ENCODE measurements around the gene KIF16B. TPM values are rescaled to one million over a fixed set of nuclear protein-coding genes. Genes with fewer than 3 reads are reported as not detected.

KIF16B gene
- total and polyA plus RNA-seq, 2 of the 8 experiments (the other 6 are each of a cell fraction or from before 2014, with no cell fraction given) = 3.0 to 9.2 TPM

DNA sequence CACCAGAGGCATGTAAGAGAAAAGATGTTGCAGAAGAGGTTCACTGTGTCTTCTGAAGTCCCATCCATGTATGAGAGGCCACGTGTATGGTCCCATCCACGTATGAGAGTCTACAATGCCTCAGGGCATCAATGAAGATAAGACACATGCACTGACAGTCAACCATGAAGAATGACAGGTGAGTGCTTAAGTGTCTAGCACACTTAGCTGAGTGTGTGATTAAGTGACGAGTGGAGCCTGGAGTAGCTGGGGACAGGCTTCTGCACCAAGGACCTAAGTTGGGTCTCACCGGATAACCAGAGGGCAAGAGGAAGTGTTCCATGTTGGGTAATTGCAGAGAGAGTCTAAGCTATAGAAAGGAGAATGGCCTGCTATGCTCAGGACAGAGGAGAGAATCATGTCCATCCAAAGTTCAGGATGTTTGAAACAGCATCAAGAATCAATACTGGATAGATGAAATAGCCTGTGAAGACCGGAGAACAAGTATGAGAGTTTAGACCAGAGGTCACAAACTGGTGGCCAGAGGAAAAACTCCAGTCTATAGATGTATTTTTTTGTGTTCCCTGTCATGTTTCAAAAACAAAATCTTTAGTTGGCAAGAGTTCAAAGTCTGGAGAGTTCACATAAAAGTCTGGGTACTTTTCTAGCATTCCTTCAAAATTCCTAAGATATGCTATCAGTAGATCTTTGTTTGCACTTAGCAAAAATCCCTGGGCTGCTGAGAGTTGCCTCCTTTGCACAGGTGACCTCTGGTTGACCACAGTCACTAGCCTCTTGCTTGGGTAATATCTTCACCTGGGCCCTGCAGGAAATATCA lies 165.8 kb downstream of the KIF16B start:
- no peaks in the 10 kb centered on the region for H3K27me3 ChIP-seq (replicated peaks in 1 of 4; ENCODE audit: control insufficient read depth in 3 of 4, extremely low read depth in 1 of 4, insufficient read depth in 3 of 4, low read length in 3 of 4)
- no peak overlapping the region for H2BK20ac ChIP-seq (ENCODE audit: low read length)
- H2BK15ac ChIP-seq (ENCODE audit: low read length) = no peak overlapping the region
- FAIRE-seq (no peak), DNase-seq (ENCODE audit: low read depth in 1 of 2, low spot score in 2 of 2) (no peak)
- no peak overlapping the region for H3K23ac ChIP-seq (ENCODE audit: insufficient read length)
- H3K4ac ChIP-seq (replicated peaks; ENCODE audit: insufficient read length, low read depth, low read length) = no peak overlapping the region
- H3K56ac ChIP-seq (replicated peaks; ENCODE audit: insufficient read length, low read depth, low read length) = no peak overlapping the region
- ChIA-PET CTCF (ENCODE audit: partially characterized antibody) (interaction anchor here (0.6 to 1.0 kb wide), 4 partner anchors 8 to 273 kb away, joined by 3 read pairs; no protein-coding TSS in a partner anchor), POLR2A (ENCODE audit: partially characterized antibody) (no interaction called here)
- H4K20me1 ChIP-seq (replicated peaks in 1 of 2; ENCODE audit: control insufficient read depth in 1 of 2, insufficient read depth in 2 of 2, low read length in 2 of 2) = no peaks in the 10 kb centered on the region
- WGBS, 2 experiments (ENCODE audit: extremely low coverage in 1 of 2, insufficient coverage in 1 of 2, insufficient read length in 1 of 2, insufficient replicate concordance in 2 of 2, low coverage in 1 of 2, low lambda C conversion rate in 2 of 2, missing lambda C conversion rate in 1 of 2) = 89% methylated on average over 5 of the region's 5 CpGs; no CpG with 5 or more reads in 1 of the 2 experiments
- H2BK5ac ChIP-seq (ENCODE audit: low read depth, low read length) = no peak overlapping the region
- no peaks in the 10 kb centered on the region for H3K79me2 ChIP-seq (ENCODE audit: control insufficient read depth in 1 of 2, insufficient read depth in 2 of 2, low read length in 2 of 2)
- H3K18ac ChIP-seq (ENCODE audit: extremely low read depth, low read length) = no peak overlapping the region
- H4K91ac ChIP-seq (replicated peaks; ENCODE audit: insufficient read length, low read length) = no peak overlapping the region
- no peak for TF ChIP-seq TAF7 (optimal IDR thresholded peaks at IDR 0.05; ENCODE audit: borderline replicate concordance, low read depth, low read length)
- TF ChIP-seq KDM1A (IDR thresholded peaks at IDR 0.05; ENCODE audit: borderline replicate concordance, low read length) = no peak
- TF ChIP-seq NRF1 (IDR thresholded peaks at IDR 0.05; ENCODE audit: low read depth, low read length) = no peak
- TF ChIP-seq MAFK (IDR thresholded peaks at IDR 0.05; ENCODE audit: low read depth, low read length) = no peak
- no peak for TF ChIP-seq KDM5A (IDR thresholded peaks at IDR 0.05; ENCODE audit: low read length)
- no peak for TF ChIP-seq SRF (IDR thresholded peaks at IDR 0.05; ENCODE audit: low read depth, low read length)
- no peak for TF ChIP-seq RXRA (IDR thresholded peaks at IDR 0.05; ENCODE audit: insufficient read depth, low read depth, low read length)
- no peak for TF ChIP-seq JUND (IDR thresholded peaks at IDR 0.05; ENCODE audit: low read length)
- no peak for TF ChIP-seq HDAC2 (IDR thresholded peaks at IDR 0.05; ENCODE audit: borderline replicate concordance in 1 of 2, low read depth in 2 of 2, low read length in 2 of 2)
- no peak for TF ChIP-seq SIRT6 (IDR thresholded peaks at IDR 0.05; ENCODE audit: low read length)
- no peak for TF ChIP-seq ZNF274 (IDR thresholded peaks at IDR 0.05; ENCODE audit: borderline replicate concordance, extremely low read depth, low read length)
- no peak overlapping the region for H4K5ac ChIP-seq (ENCODE audit: insufficient read length, low read depth, low read length)
- no peaks in the 10 kb centered on the region; the same call in 1 of the 2 replicates for H3K79me1 ChIP-seq (ENCODE audit: low read depth, low read length)
- no peak overlapping the region for H3K27ac ChIP-seq (ENCODE audit: low read depth, low read length)
- H4K8ac ChIP-seq (ENCODE audit: extremely low read depth, insufficient read depth, low read length) = no peak overlapping the region; the same call in 1 of the 2 replicates
- H2AFZ ChIP-seq (ENCODE audit: low read length) = no peak overlapping the region
- no peaks in the 10 kb centered on the region for H3K9me3 ChIP-seq (ENCODE audit: insufficient read depth in 2 of 2, low read depth in 1 of 2, low read length in 1 of 2)
- no peak overlapping the region for H2AK5ac ChIP-seq (ENCODE audit: low read depth, low read length)
- H3K4me1 ChIP-seq (replicated peaks in 1 of 4; ENCODE audit: control insufficient read depth in 3 of 4, insufficient read depth in 4 of 4, low read length in 3 of 4) = no peaks in the 10 kb centered on the region
- no peak overlapping the region for H3K14ac ChIP-seq (ENCODE audit: insufficient read length)
- H2BK12ac ChIP-seq (ENCODE audit: low read depth, low read length) = no peak overlapping the region
- no peak overlapping the region for H2BK120ac ChIP-seq (replicated peaks; ENCODE audit: low read depth, low read length)
- H3K9ac ChIP-seq (replicated peaks in 1 of 4; ENCODE audit: extremely low read depth in 1 of 4, low read depth in 3 of 4, low read length in 3 of 4) = no peak overlapping the region
- H3K23me2 ChIP-seq (ENCODE audit: low read depth, low read length) = no peaks in the 10 kb centered on the region
- 0 out of 8 replicates have a peak, but pooled peaks cover 0 to 2% (median 0%) of the 10 kb centered on the region in 4 experiments for H3K36me3 ChIP-seq (ENCODE audit: control insufficient read depth in 2 of 4, insufficient read depth in 4 of 4, low read length in 3 of 4)
- no peak overlapping the region for H3K4me3 ChIP-seq (ENCODE audit: extremely low read depth in 1 of 4, insufficient read depth in 2 of 4, low read depth in 3 of 4, low read length in 4 of 4)
- no peak overlapping the region for H3K4me2 ChIP-seq (ENCODE audit: insufficient read depth in 1 of 2, low read depth in 2 of 2, low read length in 2 of 2)

Data from H1 (cell line).